ENCODE results near the gene CNTRL.

GRCh38 chr9:121183666-121184423 is 109.1 kb downstream of the CNTRL start:
- TF ChIP-seq GATA3 (IDR thresholded peaks at IDR 0.05; ENCODE audit: low read depth, low read length): no peak
- no peak for TF ChIP-seq GATA2 (IDR thresholded peaks at IDR 0.05; ENCODE audit: low read depth, low read length)
